Measurements from ENCODE around the gene CEP83. TPM values are rescaled to one million over a fixed set of nuclear protein-coding genes. Genes with fewer than 3 reads are reported as not detected.

CEP83 gene
- total RNA-seq, 1 donor from 2014 or later = 14.9 TPM

DNA sequence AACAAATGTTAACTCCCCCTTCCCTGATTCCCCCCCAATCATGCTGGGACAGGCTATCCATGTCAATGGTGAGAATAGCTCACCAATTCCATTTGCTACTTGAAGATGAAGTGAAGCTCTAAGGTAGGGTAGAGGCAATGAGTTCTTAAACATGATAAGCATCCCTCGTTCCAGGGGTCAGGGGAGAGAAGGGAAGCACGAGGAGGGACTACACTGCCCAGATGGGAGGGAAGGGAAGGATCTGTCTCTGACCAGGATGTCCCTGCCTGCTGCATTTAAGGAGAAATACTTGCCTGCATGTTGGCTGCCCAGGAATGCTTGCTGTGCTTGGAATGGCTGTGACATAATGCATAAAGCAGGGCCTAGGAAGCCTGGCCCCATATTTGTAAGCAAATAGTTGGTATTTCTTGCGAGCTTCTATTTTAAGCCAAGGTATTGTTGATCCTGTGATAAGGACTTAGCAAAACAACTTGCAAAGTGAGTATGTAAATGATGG is 155.1 kb downstream of the CEP83 start:
- DNase-seq (ENCODE audit: low read depth) = peak; percentile 5
- no peak overlapping the region for H3K4me3 ChIP-seq (ENCODE audit: low read depth, low read length)
- H3K36me3 ChIP-seq (ENCODE audit: control insufficient read depth, insufficient read depth, low read length) = no peaks in the 10 kb centered on the region
- no peaks in the 10 kb centered on the region for H3K27me3 ChIP-seq (ENCODE audit: control insufficient read depth, insufficient read depth, low read length)
- TF ChIP-seq, protein P1, sequence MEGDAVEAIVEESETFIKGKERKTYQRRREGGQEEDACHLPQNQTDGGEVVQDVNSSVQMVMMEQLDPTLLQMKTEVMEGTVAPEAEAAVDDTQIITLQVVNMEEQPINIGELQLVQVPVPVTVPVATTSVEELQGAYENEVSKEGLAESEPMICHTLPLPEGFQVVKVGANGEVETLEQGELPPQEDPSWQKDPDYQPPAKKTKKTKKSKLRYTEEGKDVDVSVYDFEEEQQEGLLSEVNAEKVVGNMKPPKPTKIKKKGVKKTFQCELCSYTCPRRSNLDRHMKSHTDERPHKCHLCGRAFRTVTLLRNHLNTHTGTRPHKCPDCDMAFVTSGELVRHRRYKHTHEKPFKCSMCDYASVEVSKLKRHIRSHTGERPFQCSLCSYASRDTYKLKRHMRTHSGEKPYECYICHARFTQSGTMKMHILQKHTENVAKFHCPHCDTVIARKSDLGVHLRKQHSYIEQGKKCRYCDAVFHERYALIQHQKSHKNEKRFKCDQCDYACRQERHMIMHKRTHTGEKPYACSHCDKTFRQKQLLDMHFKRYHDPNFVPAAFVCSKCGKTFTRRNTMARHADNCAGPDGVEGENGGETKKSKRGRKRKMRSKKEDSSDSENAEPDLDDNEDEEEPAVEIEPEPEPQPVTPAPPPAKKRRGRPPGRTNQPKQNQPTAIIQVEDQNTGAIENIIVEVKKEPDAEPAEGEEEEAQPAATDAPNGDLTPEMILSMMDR (IDR thresholded peaks at IDR 0.05; ENCODE audit: insufficient read depth, low read length, poor library complexity, severe bottlenecking) = no peak

DNA sequence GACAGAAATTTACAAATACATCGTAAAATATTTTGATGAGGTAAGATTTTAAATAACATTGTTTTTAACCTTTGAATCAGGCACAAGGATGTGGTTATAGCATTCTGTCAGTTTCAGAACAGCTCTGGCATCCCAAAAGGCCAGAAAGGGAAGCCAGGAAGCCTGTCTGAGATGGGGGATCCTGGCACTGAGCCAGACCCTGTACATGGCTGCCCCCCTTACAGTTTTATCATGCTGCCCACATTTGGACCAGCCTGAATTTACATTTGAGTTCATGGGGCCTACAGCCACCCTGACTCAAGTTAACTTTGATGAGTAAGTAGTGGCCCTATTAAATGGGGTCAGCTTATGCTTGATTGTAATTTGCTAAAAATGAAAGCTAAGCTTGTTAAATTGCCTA is 155.7 kb downstream of the CEP83 start:
- Histone ChIP-seq H3K36me3 (ENCODE audit: control insufficient read depth, insufficient read depth, low read length) (no peaks in the 10 kb centered on the region), H3K4me3 (ENCODE audit: low read depth, low read length) (no peak overlapping the region), H3K27me3 (ENCODE audit: control insufficient read depth, insufficient read depth, low read length) (no peaks in the 10 kb centered on the region)
- no peak for DNase-seq (ENCODE audit: low read depth)
- TF ChIP-seq, protein P1 (IDR thresholded peaks at IDR 0.05; ENCODE audit: insufficient read depth, low read length, poor library complexity, severe bottlenecking) = no peak

DNA sequence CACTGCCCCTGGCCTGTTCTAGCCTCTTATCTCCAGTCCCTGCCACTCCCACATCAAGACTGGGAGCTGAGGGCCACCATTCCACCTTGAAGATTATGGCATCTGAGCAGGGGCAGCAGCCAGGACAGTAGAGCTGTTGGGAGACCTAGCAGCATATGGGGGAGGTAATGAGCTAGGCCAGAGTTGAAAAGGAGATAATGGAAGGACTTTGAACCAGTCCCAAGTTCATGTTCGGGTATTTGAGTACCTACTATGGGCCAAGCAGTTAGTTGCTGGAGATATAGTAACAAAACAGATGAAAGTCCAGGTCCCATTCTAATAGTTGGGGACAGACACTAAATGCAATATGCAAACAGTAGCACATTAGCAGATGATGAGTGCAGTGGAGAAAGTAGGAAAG is 159.8 kb downstream of the CEP83 start:
- H3K27me3 ChIP-seq (ENCODE audit: control insufficient read depth, insufficient read depth, low read length) = no peaks in the 10 kb centered on the region
- no peak for DNase-seq (ENCODE audit: low read depth)
- no peak overlapping the region for H3K4me3 ChIP-seq (ENCODE audit: low read depth, low read length)
- TF ChIP-seq, protein P1 (IDR thresholded peaks at IDR 0.05; ENCODE audit: insufficient read depth, low read length, poor library complexity, severe bottlenecking) = no peak
- no peaks in the 10 kb centered on the region for H3K36me3 ChIP-seq (ENCODE audit: control insufficient read depth, insufficient read depth, low read length)

DNA sequence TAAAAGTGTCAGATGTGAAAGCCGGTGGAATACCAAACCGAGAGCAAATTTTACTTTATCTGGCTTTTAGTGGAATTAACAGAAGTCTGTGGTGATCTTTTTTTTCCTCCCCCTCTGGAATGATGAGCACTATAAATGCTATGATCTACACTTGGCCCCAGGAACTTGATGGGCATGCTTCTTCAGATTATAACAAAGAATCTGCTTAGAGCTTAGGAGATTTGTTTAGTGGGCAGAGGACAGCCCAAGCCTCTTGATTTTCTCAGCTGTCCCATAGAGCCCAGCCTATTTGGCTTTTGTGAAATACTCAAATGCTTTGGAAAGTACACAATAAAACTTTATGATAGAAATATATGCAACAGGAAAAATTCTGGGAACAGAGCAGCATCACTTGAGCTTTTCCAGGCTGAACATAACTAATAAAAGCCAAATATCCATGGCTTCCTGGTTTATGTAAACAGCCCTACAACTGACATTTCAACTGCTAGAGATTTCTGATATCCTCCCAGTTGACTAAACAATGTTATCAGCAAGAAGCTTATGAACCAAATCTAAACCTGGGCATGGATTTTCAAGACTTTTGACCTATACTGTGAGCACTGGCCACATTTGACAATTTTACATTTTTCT is 161.7 kb downstream of the CEP83 start:
- TF ChIP-seq, protein P1 (IDR thresholded peaks at IDR 0.05; ENCODE audit: insufficient read depth, low read length, poor library complexity, severe bottlenecking) = no peak
- no peak for DNase-seq (ENCODE audit: low read depth)
- no peak overlapping the region for H3K4me3 ChIP-seq (ENCODE audit: low read depth, low read length)
- H3K27me3 ChIP-seq (ENCODE audit: control insufficient read depth, insufficient read depth, low read length) = no peaks in the 10 kb centered on the region
- no peaks in the 10 kb centered on the region for H3K36me3 ChIP-seq (ENCODE audit: control insufficient read depth, insufficient read depth, low read length)

DNA sequence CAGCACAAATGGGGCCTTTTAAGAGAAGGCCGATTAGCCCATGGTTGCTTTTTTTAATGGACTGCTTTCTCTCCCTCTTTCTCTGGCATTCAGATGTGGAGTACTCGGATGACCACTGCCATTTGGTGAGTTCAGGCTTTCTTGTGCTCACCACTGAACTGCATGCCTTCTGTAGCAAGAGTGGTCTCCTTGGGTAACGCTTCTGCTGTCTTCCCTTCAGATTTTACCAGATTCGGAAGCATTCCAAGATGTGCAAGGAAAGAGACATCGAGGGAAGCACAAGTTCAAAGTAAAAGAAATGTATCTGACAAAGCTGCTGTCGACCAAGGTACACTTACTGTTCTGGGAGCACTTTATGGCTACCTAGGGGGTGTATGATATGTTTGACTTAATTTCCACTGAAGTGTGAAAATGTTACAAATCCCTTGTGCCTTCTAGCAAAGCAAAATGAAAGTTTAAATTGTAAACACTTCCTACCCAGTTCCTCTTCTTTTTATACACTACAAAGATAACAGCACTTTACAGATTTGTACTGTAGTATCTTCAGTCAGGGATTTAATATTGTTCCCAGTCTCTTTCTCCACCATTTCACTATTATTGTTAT is 162.5 kb downstream of the CEP83 start:
- DNase-seq (ENCODE audit: low read depth) = no peak
- Histone ChIP-seq H3K36me3 (ENCODE audit: control insufficient read depth, insufficient read depth, low read length) (no peaks in the 10 kb centered on the region), H3K4me3 (ENCODE audit: low read depth, low read length) (no peak overlapping the region), H3K27me3 (ENCODE audit: control insufficient read depth, insufficient read depth, low read length) (no peaks in the 10 kb centered on the region)
- TF ChIP-seq, protein P1 (IDR thresholded peaks at IDR 0.05; ENCODE audit: insufficient read depth, low read length, poor library complexity, severe bottlenecking) = no peak

Data from kidney epithelial cell (primary cell).